Measurements from ENCODE around the gene CAVIN3.

DNA sequence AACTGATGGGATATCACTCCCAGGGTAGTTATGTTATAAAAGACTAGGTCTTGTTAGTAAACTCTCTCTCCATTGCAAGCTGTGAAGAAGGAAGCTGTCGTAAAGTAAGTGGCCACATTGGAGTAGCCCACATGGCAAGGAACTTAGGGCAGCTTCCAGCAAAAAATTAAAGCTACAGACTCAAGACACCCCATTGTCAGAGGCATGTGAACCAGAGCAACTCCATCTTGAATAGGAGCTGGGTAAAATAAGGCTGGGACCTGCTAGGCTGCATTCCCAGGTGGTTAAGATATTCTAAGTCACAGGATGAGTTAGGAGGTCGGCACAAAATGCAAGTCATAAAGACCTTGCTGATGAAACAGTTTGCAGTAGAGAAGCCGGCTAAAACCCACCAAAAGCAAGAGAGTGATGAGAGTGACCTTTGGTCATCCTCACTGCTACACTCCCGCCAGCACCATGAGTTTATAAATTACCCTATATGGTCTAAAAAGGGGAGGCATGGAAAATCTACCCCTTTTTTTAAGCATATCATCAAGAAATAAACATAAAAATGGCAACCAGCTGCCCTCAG is 36.8 kb downstream of the CAVIN3 start:
- TF ChIP-seq, protein P1, sequence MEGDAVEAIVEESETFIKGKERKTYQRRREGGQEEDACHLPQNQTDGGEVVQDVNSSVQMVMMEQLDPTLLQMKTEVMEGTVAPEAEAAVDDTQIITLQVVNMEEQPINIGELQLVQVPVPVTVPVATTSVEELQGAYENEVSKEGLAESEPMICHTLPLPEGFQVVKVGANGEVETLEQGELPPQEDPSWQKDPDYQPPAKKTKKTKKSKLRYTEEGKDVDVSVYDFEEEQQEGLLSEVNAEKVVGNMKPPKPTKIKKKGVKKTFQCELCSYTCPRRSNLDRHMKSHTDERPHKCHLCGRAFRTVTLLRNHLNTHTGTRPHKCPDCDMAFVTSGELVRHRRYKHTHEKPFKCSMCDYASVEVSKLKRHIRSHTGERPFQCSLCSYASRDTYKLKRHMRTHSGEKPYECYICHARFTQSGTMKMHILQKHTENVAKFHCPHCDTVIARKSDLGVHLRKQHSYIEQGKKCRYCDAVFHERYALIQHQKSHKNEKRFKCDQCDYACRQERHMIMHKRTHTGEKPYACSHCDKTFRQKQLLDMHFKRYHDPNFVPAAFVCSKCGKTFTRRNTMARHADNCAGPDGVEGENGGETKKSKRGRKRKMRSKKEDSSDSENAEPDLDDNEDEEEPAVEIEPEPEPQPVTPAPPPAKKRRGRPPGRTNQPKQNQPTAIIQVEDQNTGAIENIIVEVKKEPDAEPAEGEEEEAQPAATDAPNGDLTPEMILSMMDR (IDR thresholded peaks at IDR 0.05; ENCODE audit: low read depth, low read length, poor library complexity, severe bottlenecking) = no peak
- TF ChIP-seq EZH2phosphoT487 (IDR thresholded peaks at IDR 0.05; ENCODE audit: borderline replicate concordance, low read length) = no peak
